Measurements from ENCODE around the gene RALGPS1.

DNA sequence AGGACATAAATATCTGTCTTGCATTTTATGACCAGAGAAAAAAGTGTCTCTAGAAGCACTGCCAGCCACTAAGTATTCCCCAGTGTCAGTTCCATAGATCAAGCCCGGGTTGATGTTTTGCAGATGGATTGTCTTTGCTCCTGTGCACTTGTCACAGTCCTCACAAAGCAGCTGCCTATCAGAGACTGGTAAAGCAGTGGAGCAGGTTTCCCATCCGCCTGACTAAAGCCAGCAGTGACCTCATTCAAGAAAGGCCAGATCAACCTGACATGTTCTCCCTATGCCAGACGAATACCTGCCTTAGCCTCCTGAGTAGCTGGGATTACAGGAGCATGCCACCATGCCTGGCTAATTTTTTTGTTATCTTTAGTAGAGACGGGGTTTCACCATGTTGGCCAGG lies 323.2 kb downstream of the RALGPS1 start:
- TF ChIP-seq, protein P1, sequence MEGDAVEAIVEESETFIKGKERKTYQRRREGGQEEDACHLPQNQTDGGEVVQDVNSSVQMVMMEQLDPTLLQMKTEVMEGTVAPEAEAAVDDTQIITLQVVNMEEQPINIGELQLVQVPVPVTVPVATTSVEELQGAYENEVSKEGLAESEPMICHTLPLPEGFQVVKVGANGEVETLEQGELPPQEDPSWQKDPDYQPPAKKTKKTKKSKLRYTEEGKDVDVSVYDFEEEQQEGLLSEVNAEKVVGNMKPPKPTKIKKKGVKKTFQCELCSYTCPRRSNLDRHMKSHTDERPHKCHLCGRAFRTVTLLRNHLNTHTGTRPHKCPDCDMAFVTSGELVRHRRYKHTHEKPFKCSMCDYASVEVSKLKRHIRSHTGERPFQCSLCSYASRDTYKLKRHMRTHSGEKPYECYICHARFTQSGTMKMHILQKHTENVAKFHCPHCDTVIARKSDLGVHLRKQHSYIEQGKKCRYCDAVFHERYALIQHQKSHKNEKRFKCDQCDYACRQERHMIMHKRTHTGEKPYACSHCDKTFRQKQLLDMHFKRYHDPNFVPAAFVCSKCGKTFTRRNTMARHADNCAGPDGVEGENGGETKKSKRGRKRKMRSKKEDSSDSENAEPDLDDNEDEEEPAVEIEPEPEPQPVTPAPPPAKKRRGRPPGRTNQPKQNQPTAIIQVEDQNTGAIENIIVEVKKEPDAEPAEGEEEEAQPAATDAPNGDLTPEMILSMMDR (IDR thresholded peaks at IDR 0.05): no peak
- TF ChIP-seq POLR2A (IDR thresholded peaks at IDR 0.05): no peak
